ENCODE measurements around the gene EVL.

DNA sequence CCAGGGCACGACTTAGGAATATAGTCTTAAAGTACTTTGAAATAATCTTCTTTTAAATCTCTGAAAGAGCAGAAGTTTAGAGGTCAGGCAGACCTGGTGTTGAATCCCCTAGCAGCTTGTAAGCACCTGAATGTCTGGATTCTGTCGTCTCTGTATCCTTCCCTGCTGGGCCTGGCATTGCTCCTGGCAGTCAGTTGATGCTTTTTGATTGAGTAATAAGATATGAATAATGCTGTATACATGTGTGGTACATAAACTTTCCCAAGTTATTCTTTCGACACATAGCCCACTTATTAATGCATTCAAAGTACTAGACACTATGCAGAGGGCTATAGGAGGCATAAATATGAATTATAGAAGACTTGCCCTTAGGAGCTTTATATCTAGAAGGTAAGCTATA, 31.4 kb downstream of the EVL start:
- TF ChIP-seq YY1 (IDR thresholded peaks at IDR 0.05; ENCODE audit: insufficient read depth, insufficient read length) (no peak), ZNF274 (IDR thresholded peaks at IDR 0.05; ENCODE audit: low read depth, low read length) (no peak), SUZ12 (IDR thresholded peaks at IDR 0.05; ENCODE audit: extremely low read depth, insufficient read depth, insufficient read length) (no peak)
